HEK293T (cell line): ENCODE data around the gene ZDHHC11.

Source experiments
- ARNT ChIP-seq: fragments of 450-650 bp; IDR thresholded peaks from 2 replicates; pipeline ENCODE4 v1.6.1; 2017; ENCODE audit warnings: mild to moderate bottlenecking
- BHLHE40 ChIP-seq: fragments of 450-650 bp; IDR thresholded peaks from 2 replicates; pipeline ENCODE4 v1.6.1; 2016; ENCODE audit warnings: mild to moderate bottlenecking, moderate library complexity, borderline replicate concordance
- ELF4 ChIP-seq: fragments of 450-650 bp; IDR thresholded peaks from 2 replicates; pipeline ENCODE4 v1.6.1; 2017; ENCODE audit warnings: antibody characterized with exemption
- FOXA1 ChIP-seq: fragments of 450-650 bp; IDR thresholded peaks from 2 replicates; pipeline ENCODE4 v1.6.1; 2016; ENCODE audit warnings: mild to moderate bottlenecking
- FOXK2 ChIP-seq: fragments of 450-650 bp; IDR thresholded peaks from 2 replicates; pipeline ENCODE4 v1.6.1; 2016; ENCODE audit warnings: mild to moderate bottlenecking
- FOXM1 ChIP-seq: fragments of 450-650 bp; IDR thresholded peaks from 2 replicates; pipeline ENCODE4 v1.6.1; 2017; ENCODE audit warnings: mild to moderate bottlenecking, borderline replicate concordance
- HDGF ChIP-seq: fragments of 450-650 bp; IDR thresholded peaks from 2 replicates; pipeline ENCODE4 v1.6.1; 2017; ENCODE audit warnings: antibody characterized with exemption, borderline replicate concordance
- L3MBTL2 ChIP-seq: fragments of 450-650 bp; conservative IDR thresholded peaks from 2 replicates; pipeline ENCODE4 v1.6.1; 2016; ENCODE audit warnings: mild to moderate bottlenecking
- NFRKB ChIP-seq: fragments of 450-650 bp; IDR thresholded peaks from 2 replicates; pipeline ENCODE4 v1.6.1; 2016; ENCODE audit warnings: mild to moderate bottlenecking, moderate library complexity
- PKNOX1 ChIP-seq: fragments of 450-650 bp; IDR thresholded peaks from 2 replicates; pipeline ENCODE4 v1.6.1; 2016
- SP1 ChIP-seq: fragments of 450-650 bp; IDR thresholded peaks from 2 replicates; pipeline ENCODE4 v1.6.1; 2017
- SUZ12 ChIP-seq: fragments of 450-650 bp; IDR thresholded peaks from 2 replicates; pipeline ENCODE4 v1.6.1; 2016; ENCODE audit warnings: mild to moderate bottlenecking
- TARDBP ChIP-seq: fragments of 450-650 bp; IDR thresholded peaks from 2 replicates; pipeline ENCODE4 v1.6.1; 2016
- ZNF384 ChIP-seq: fragments of 450-650 bp; IDR thresholded peaks from 2 replicates; pipeline ENCODE4 v1.6.1; 2016

GRCh38 chr5:859391-859790 is 8.6 kb upstream of the ZDHHC11 start:
- TF ChIP-seq SUZ12 (no peak), NFRKB (no peak), FOXA1 (no peak), ARNT (no peak), SP1 (no peak), L3MBTL2 (no peak), ELF4 (no peak), BHLHE40 (no peak), PKNOX1 (no peak), HDGF (no peak), FOXM1 (no peak), TARDBP (no peak), FOXK2 (no peak), ZNF384 (no peak)
